OCI-LY3 (cell line): ENCODE measurements around the gene NBDY.

Experiments used
- H2AFZ ChIP-seq: fragments of 200-600, 300-600 bp; shearing (Covaris generic); 2 replicates; pipeline ENCODE4 v1.6.0; 2014; ENCODE audit warnings: antibody characterized with exemption, low read depth, low read length
- H3K27ac ChIP-seq: fragments of 200-600, 300-600 bp; sonication (generic); 2 replicates; pipeline ENCODE4 v1.5.1; 2014; ENCODE audit warnings: mild to moderate bottlenecking, low read length, moderate library complexity, mixed read lengths
- H3K27me3 ChIP-seq: fragments of 200-600, 300-600 bp; sonication (generic); 2 replicates; pipeline ENCODE4 v1.6.1; 2014; ENCODE audit warnings: low read depth, low read length, mixed read lengths
- H3K36me3 ChIP-seq: fragments of 200-600, 300-600 bp; sonication (generic); replicated peaks from 2 replicates; pipeline ENCODE3; 2014; ENCODE audit warnings: low read depth, low read length, mixed read lengths
- H3K4me1 ChIP-seq: fragments of 300-600, 200-600 bp; sonication (generic); 2 replicates; pipeline ENCODE4 v1.6.1; 2014; ENCODE audit warnings: low read length, mixed read lengths
- H3K4me2 ChIP-seq: fragments of 200-600, 300-600 bp; sonication (generic); 2 replicates; pipeline ENCODE4 v1.6.1; 2014; ENCODE audit warnings: low read length, mixed read lengths
- H3K4me3 ChIP-seq: fragments of 300-600, 200-600 bp; sonication (generic); 2 replicates; pipeline ENCODE4 v1.5.1; 2014; ENCODE audit warnings: antibody characterized with exemption, mild to moderate bottlenecking, low read length, moderate library complexity
- H3K79me2 ChIP-seq: fragments of 300-600, 200-600 bp; shearing (Covaris generic); 2 replicates; pipeline ENCODE4 v1.6.1; 2014; ENCODE audit warnings: mild to moderate bottlenecking, low read length, mixed read lengths
- H3K9ac ChIP-seq: fragments of 300-600, 200-600 bp; shearing (Covaris generic); 2 replicates; pipeline ENCODE4 v1.6.0; 2014; ENCODE audit warnings: mild to moderate bottlenecking, low read length, moderate library complexity
- H3K9me3 ChIP-seq: fragments of 200-600, 300-600 bp; shearing (Covaris generic); 2 replicates; pipeline ENCODE4 v1.6.1; 2014; ENCODE audit warnings: low read length, mixed read lengths; ENCODE audit not compliant: insufficient read depth
- H4K20me1 ChIP-seq: fragments of 200-600, 300-600 bp; sonication (generic); 2 replicates; pipeline ENCODE4 v1.6.1; 2016; ENCODE audit warnings: low read length, mixed read lengths; ENCODE audit not compliant: insufficient read depth
- EZH2phosphoT487 ChIP-seq: fragments of 200-600 bp; shearing (Covaris generic); IDR thresholded peaks from 2 replicates; pipeline ENCODE4 v1.6.1; 2018; ENCODE audit warnings: antibody characterized with exemption, mixed run types, low read depth
- TF ChIP-seq, protein P1 (sequence below): fragments of 200-600, 300-600 bp; sonication (generic); IDR thresholded peaks from 2 replicates; pipeline ENCODE4 v1.5.1; 2014; ENCODE audit warnings: antibody characterized with exemption, low read length, low read depth

Gene NBDY

DNA sequence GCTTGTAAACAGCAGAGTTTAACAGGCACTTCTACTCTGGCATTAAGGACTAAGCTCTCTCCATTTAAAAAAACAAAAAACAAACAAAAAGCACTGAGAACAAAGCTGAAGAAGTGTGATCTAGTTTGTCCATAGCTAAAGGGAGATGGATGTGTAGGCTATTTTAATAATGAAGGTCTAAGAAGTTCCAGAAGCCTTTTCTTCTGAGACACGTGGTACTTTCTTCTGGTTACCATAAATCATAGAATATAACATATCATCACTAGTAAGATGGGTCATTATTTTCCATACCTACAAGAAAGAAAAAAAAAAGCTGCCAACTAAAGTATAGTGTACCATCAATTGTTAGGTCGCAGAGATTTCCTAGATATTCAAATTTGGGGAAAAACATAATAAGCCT, 722 bp upstream of the NBDY start:
- Histone ChIP-seq H4K20me1 (no peaks in the 10 kb centered on the region), H3K4me2 (peak overlapping the region; percentile 72), H3K9me3 (no peaks in the 10 kb centered on the region), H3K4me3 (peak overlapping the region; percentile 97), H3K4me1 (peaks cover 10% of the 10 kb centered on the region), H3K27ac (no peak overlapping the region), H3K9ac (0 out of 2 replicates have a peak overlapping the region, but pooled peaks have one; percentile 90), H2AFZ (peak overlapping the region; percentile 92), H3K27me3 (no peaks in the 10 kb centered on the region), H3K79me2 (peaks cover 29% of the 10 kb centered on the region), H3K36me3 (no peaks in the 10 kb centered on the region)
- TF ChIP-seq EZH2phosphoT487, result no peak
- TF ChIP-seq, protein P1, sequence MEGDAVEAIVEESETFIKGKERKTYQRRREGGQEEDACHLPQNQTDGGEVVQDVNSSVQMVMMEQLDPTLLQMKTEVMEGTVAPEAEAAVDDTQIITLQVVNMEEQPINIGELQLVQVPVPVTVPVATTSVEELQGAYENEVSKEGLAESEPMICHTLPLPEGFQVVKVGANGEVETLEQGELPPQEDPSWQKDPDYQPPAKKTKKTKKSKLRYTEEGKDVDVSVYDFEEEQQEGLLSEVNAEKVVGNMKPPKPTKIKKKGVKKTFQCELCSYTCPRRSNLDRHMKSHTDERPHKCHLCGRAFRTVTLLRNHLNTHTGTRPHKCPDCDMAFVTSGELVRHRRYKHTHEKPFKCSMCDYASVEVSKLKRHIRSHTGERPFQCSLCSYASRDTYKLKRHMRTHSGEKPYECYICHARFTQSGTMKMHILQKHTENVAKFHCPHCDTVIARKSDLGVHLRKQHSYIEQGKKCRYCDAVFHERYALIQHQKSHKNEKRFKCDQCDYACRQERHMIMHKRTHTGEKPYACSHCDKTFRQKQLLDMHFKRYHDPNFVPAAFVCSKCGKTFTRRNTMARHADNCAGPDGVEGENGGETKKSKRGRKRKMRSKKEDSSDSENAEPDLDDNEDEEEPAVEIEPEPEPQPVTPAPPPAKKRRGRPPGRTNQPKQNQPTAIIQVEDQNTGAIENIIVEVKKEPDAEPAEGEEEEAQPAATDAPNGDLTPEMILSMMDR, result no peak

DNA sequence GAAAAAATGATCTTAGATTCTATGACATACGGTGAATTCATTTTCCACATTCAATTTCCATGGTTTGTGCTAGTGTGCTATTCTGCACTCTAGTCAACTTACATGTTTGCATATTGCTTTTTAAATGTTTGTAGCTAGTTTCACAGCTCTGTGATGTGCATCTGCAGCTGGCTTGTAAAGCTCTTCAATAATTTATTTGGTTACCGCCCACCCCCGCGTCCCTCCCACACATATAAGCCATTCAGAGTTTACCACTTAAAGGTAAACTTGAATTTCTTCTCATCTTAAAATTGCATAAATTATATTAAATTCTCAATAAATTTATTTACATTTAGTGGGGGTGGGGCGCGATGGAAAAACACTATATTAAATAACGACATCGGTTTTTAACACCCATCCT, 291 bp upstream of the NBDY start:
- H3K36me3 ChIP-seq, result no peaks in the 10 kb centered on the region
- peak overlapping the region; percentile 72 for H3K4me2 ChIP-seq
- TF ChIP-seq, protein P1, result no peak
- TF ChIP-seq EZH2phosphoT487, result no peak
- no peaks in the 10 kb centered on the region for H3K9me3 ChIP-seq
- H3K79me2 ChIP-seq, result peaks cover 32% of the 10 kb centered on the region
- H4K20me1 ChIP-seq, result no peaks in the 10 kb centered on the region
- peaks cover 10% of the 10 kb centered on the region for H3K4me1 ChIP-seq
- H3K9ac ChIP-seq, result peak overlapping the region; percentile 90
- peak overlapping the region; percentile 97 for H3K4me3 ChIP-seq
- H3K27ac ChIP-seq, result peak overlapping the region; percentile 63; the same call in 1 of the 2 replicates
- H3K27me3 ChIP-seq, result no peaks in the 10 kb centered on the region
- peak overlapping the region; percentile 84; the same call in 1 of the 2 replicates for H2AFZ ChIP-seq

DNA sequence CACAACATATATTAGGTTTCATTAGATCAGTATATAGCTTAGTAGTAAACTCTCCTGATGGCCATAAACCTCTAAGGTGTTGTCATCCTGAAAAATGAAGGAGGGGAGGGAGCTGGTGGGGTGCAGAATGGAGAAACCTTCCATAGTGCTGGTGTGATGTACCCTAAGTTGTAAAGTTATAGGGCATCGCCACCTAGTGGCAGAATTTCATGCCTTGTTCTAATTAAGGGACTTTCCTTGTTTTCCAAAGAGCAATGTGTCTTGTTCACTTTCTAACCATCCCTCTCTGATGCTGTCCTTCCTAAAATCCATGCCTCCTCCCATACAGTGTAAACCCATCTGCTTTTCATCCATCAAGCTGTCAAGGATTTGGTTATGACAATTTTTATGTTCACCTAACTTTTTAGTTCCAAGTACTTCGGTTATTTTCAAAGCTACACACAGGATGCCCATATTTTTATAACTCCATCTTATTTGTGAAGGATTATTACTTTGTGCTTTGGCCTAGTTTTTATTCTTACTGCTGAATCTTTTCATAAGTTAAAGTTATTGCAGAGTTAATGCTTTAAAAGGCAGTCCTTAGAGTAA, 4.5 kb downstream of the NBDY start:
- H3K27me3 ChIP-seq, result no peaks in the 10 kb centered on the region
- no peaks in the 10 kb centered on the region for H3K9me3 ChIP-seq
- peaks cover 32% of the 10 kb centered on the region for H3K79me2 ChIP-seq
- H2AFZ ChIP-seq, result no peak overlapping the region
- H3K4me3 ChIP-seq, result no peak overlapping the region
- no peaks in the 10 kb centered on the region for H4K20me1 ChIP-seq
- no peak overlapping the region for H3K9ac ChIP-seq
- H3K36me3 ChIP-seq, result no peaks in the 10 kb centered on the region
- TF ChIP-seq, protein P1, result peak; percentile 56
- no peak for TF ChIP-seq EZH2phosphoT487
- no peak overlapping the region for H3K4me2 ChIP-seq
- H3K4me1 ChIP-seq, result peaks cover 4% of the 10 kb centered on the region; the same call in 1 of the 2 replicates
- no peak overlapping the region for H3K27ac ChIP-seq

DNA sequence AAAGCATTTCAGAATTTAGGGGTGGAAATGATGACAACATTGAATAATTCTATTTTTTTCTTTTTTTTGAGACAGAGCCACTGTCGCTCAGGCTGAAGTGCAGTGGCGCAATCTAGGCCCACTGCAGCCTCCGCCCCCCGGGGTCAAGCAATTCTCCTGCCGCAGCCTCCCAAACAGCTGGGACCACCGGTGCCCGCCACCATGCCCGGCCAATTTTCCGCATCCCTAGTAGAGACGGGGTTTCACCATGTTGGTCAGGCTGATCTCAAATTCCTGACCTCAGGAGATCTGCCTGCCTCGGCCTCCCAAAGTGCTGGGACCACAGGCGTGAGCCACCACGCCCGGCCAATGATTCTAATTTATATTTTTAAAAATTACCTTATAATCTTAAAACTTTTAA, 7.2 kb downstream of the NBDY start:
- no peaks in the 10 kb centered on the region for H4K20me1 ChIP-seq
- no peak overlapping the region for H2AFZ ChIP-seq
- peaks cover 13% of the 10 kb centered on the region; the same call in 1 of the 2 replicates for H3K79me2 ChIP-seq
- H3K27ac ChIP-seq, result no peak overlapping the region
- no peak overlapping the region for H3K9ac ChIP-seq
- no peak for TF ChIP-seq EZH2phosphoT487
- TF ChIP-seq, protein P1, result no peak
- H3K36me3 ChIP-seq, result no peaks in the 10 kb centered on the region
- no peak overlapping the region for H3K4me2 ChIP-seq
- H3K4me1 ChIP-seq, result no peaks in the 10 kb centered on the region
- H3K9me3 ChIP-seq, result no peaks in the 10 kb centered on the region
- H3K27me3 ChIP-seq, result no peaks in the 10 kb centered on the region
- H3K4me3 ChIP-seq, result no peak overlapping the region
